Right lobe of liver (tissue), 4 donors: ENCODE results near the gene APBA2.

Source experiments
- CTCF ChIP-seq, 4 donors: fragments of 200-600 bp in 3 of 4; fragments of 450-650 bp in 1 of 4; IDR thresholded peaks; one replicate each; pipeline versions ENCODE4 v1.5.1 to v1.8.0; 2016 to 2022; ENCODE audit warnings: antibody characterized with exemption in 4 of 4, mild to moderate bottlenecking in 2 of 4
- POLR2A ChIP-seq: fragments of 450-650 bp; IDR thresholded peaks from one replicate; pipeline ENCODE4 v1.6.1; 2017; ENCODE audit warnings: antibody characterized with exemption, mild to moderate bottlenecking
- donor health status: DM: no; HTN: no; CAD: no.
- donor health status: DM: no; HTN: no; CAD: no.
- donor health status: DM: no; HTN: yes; CAD: no.

- no peak for TF ChIP-seq CTCF (IDR thresholded peaks at IDR 0.05)
- TF ChIP-seq POLR2A: no peak
These were observed 186.1 kb downstream of the APBA2 start for GRCh38 chr15:29071882-29072273.
